Measurements from ENCODE around the gene LIN7A.

The LIN7A gene

GRCh38 chr12:80958162-80958561, 20.4 kb upstream of the LIN7A start:
- Histone ChIP-seq H3K4me2 (ENCODE audit: low read length, poor library complexity, severe bottlenecking) (no peak overlapping the region), H3K27me3 (ENCODE audit: control insufficient read depth in 1 of 2, insufficient read depth in 1 of 2, low read length in 2 of 2) (no peaks in the 10 kb centered on the region), H3K23ac (ENCODE audit: low read length in 2 of 2) (no peak overlapping the region), H3K14ac (ENCODE audit: low read length in 2 of 2) (no peak overlapping the region), H3K27ac (ENCODE audit: low read length, poor library complexity, severe bottlenecking) (no peak overlapping the region), H2AFZ (ENCODE audit: low read depth, low read length) (no peak overlapping the region), H3K4me1 (ENCODE audit: control insufficient read depth, insufficient read depth, low read depth, low read length) (no peaks in the 10 kb centered on the region), H2AK5ac (ENCODE audit: low read length, severe bottlenecking) (no peak overlapping the region), H3K9me3 (ENCODE audit: control insufficient read depth, low read length) (no peaks in the 10 kb centered on the region), H3K36me3 (ENCODE audit: control insufficient read depth in 1 of 2, insufficient read depth in 2 of 2, low read depth in 1 of 2, low read length in 2 of 2) (no peaks in the 10 kb centered on the region), H2BK5ac (ENCODE audit: low read depth, low read length, poor library complexity, severe bottlenecking) (no peak overlapping the region), H4K8ac (ENCODE audit: low read length) (no peak overlapping the region), H4K91ac (ENCODE audit: low read length) (no peak overlapping the region), H3K18ac (ENCODE audit: low read depth in 1 of 2, low read length in 2 of 2) (no peak overlapping the region), H3K4me3 (ENCODE audit: insufficient read depth in 1 of 2, low read depth in 1 of 2, low read length in 2 of 2) (no peak overlapping the region), H2BK12ac (ENCODE audit: low read length in 2 of 2) (no peak overlapping the region), H3K79me1 (replicated peaks; ENCODE audit: low read length, poor library complexity, severe bottlenecking) (no peaks in the 10 kb centered on the region), H2BK120ac (ENCODE audit: low read depth, low read length) (no peak overlapping the region), H3K9ac (ENCODE audit: low read length) (no peak overlapping the region), H2BK15ac (ENCODE audit: low read depth, poor library complexity, severe bottlenecking) (no peak overlapping the region), H3K4ac (ENCODE audit: low read depth in 1 of 2, low read length in 2 of 2) (no peak overlapping the region)
- DNase-seq: no peak
- 83% methylated on average over 4 of the region's 5 CpGs for WGBS

- H3K23ac ChIP-seq (ENCODE audit: low read length in 2 of 2): no peak overlapping the region
- H4K8ac ChIP-seq (ENCODE audit: low read length): no peak overlapping the region
- no peak overlapping the region for H2BK12ac ChIP-seq (ENCODE audit: low read length in 2 of 2)
- no peak overlapping the region for H2BK5ac ChIP-seq (ENCODE audit: low read depth, low read length, poor library complexity, severe bottlenecking)
- H2BK15ac ChIP-seq (ENCODE audit: low read depth, poor library complexity, severe bottlenecking): no peak overlapping the region
- 45% methylated on average over 4 of the region's 5 CpGs for WGBS
- H3K79me1 ChIP-seq (replicated peaks; ENCODE audit: low read length, poor library complexity, severe bottlenecking): no peaks in the 10 kb centered on the region
- H3K14ac ChIP-seq (ENCODE audit: low read length in 2 of 2): no peak overlapping the region
- H3K4me2 ChIP-seq (ENCODE audit: low read length, poor library complexity, severe bottlenecking): no peak overlapping the region
- H3K27ac ChIP-seq (ENCODE audit: low read length, poor library complexity, severe bottlenecking): no peak overlapping the region
- no peak overlapping the region for H3K4ac ChIP-seq (ENCODE audit: low read depth in 1 of 2, low read length in 2 of 2)
- H4K91ac ChIP-seq (ENCODE audit: low read length): no peak overlapping the region
- H3K4me1 ChIP-seq (ENCODE audit: control insufficient read depth, insufficient read depth, low read depth, low read length): no peaks in the 10 kb centered on the region
- H2AFZ ChIP-seq (ENCODE audit: low read depth, low read length): no peak overlapping the region
- H3K18ac ChIP-seq (ENCODE audit: low read depth in 1 of 2, low read length in 2 of 2): no peak overlapping the region
- H3K9ac ChIP-seq (ENCODE audit: low read length): no peak overlapping the region
- H3K4me3 ChIP-seq (ENCODE audit: insufficient read depth in 1 of 2, low read depth in 1 of 2, low read length in 2 of 2): no peak overlapping the region
- no peaks in the 10 kb centered on the region for H3K9me3 ChIP-seq (ENCODE audit: control insufficient read depth, low read length)
- DNase-seq: no peak
- no peak overlapping the region for H2BK120ac ChIP-seq (ENCODE audit: low read depth, low read length)
- H2AK5ac ChIP-seq (ENCODE audit: low read length, severe bottlenecking): no peak overlapping the region
- H3K27me3 ChIP-seq (ENCODE audit: control insufficient read depth in 1 of 2, insufficient read depth in 1 of 2, low read length in 2 of 2): no peaks in the 10 kb centered on the region
- H3K36me3 ChIP-seq (ENCODE audit: control insufficient read depth in 1 of 2, insufficient read depth in 2 of 2, low read depth in 1 of 2, low read length in 2 of 2): no peaks in the 10 kb centered on the region
Measured at GRCh38 chr12:80954857-80955520, 17.3 kb upstream of the LIN7A start.

- H4K8ac ChIP-seq (ENCODE audit: low read length): no peak overlapping the region
- no peak overlapping the region for H3K14ac ChIP-seq (ENCODE audit: low read length in 2 of 2)
- no peaks in the 10 kb centered on the region for H3K4me1 ChIP-seq (ENCODE audit: control insufficient read depth, insufficient read depth, low read depth, low read length)
- H2AFZ ChIP-seq (ENCODE audit: low read depth, low read length): no peak overlapping the region
- no peak overlapping the region for H2BK5ac ChIP-seq (ENCODE audit: low read depth, low read length, poor library complexity, severe bottlenecking)
- no peak overlapping the region for H2BK15ac ChIP-seq (ENCODE audit: low read depth, poor library complexity, severe bottlenecking)
- H3K27me3 ChIP-seq (ENCODE audit: control insufficient read depth in 1 of 2, insufficient read depth in 1 of 2, low read length in 2 of 2): no peaks in the 10 kb centered on the region
- no peak overlapping the region for H3K27ac ChIP-seq (ENCODE audit: low read length, poor library complexity, severe bottlenecking)
- no peak overlapping the region for H3K18ac ChIP-seq (ENCODE audit: low read depth in 1 of 2, low read length in 2 of 2)
- H3K4me2 ChIP-seq (ENCODE audit: low read length, poor library complexity, severe bottlenecking): no peak overlapping the region
- no peak overlapping the region for H4K91ac ChIP-seq (ENCODE audit: low read length)
- H3K79me1 ChIP-seq (replicated peaks; ENCODE audit: low read length, poor library complexity, severe bottlenecking): no peaks in the 10 kb centered on the region
- H3K9me3 ChIP-seq (ENCODE audit: control insufficient read depth, low read length): no peaks in the 10 kb centered on the region
- H3K23ac ChIP-seq (ENCODE audit: low read length in 2 of 2): no peak overlapping the region
- H2BK120ac ChIP-seq (ENCODE audit: low read depth, low read length): no peak overlapping the region
- no peak overlapping the region for H2AK5ac ChIP-seq (ENCODE audit: low read length, severe bottlenecking)
- H3K36me3 ChIP-seq (ENCODE audit: control insufficient read depth in 1 of 2, insufficient read depth in 2 of 2, low read depth in 1 of 2, low read length in 2 of 2): no peaks in the 10 kb centered on the region
- H2BK12ac ChIP-seq (ENCODE audit: low read length in 2 of 2): no peak overlapping the region
- H3K4me3 ChIP-seq (ENCODE audit: insufficient read depth in 1 of 2, low read depth in 1 of 2, low read length in 2 of 2): no peak overlapping the region
- H3K4ac ChIP-seq (ENCODE audit: low read depth in 1 of 2, low read length in 2 of 2): no peak overlapping the region
- no peak overlapping the region for H3K9ac ChIP-seq (ENCODE audit: low read length)
- no peak for DNase-seq
Measured at GRCh38 chr12:80952443-80952842, 14.7 kb upstream of the LIN7A start.

DNA sequence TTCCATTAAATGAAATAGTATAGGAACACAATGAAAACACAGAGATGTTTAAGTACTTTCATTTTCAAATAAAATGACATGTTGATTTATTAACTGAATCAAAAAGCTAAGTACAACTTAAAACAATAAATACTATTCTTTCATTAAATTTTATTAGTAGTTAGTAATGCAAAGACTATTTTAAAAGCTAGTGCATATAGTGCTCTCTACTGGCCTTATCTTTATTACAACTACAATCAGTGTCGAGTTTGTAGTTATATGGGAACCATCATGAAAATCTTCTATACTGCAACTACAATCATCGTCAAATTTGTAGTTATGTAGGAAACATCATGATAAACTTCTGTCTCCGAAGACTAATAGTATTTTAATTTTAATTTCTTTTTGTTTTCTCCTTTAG, 8.9 kb upstream of the LIN7A start:
- no peak overlapping the region for H3K23ac ChIP-seq (ENCODE audit: low read length in 2 of 2)
- H3K9me3 ChIP-seq (ENCODE audit: control insufficient read depth, low read length): no peaks in the 10 kb centered on the region
- no peak overlapping the region for H4K8ac ChIP-seq (ENCODE audit: low read length)
- H3K27me3 ChIP-seq (ENCODE audit: control insufficient read depth in 1 of 2, insufficient read depth in 1 of 2, low read length in 2 of 2): no peaks in the 10 kb centered on the region
- H3K14ac ChIP-seq (ENCODE audit: low read length in 2 of 2): no peak overlapping the region
- no peak overlapping the region for H2BK12ac ChIP-seq (ENCODE audit: low read length in 2 of 2)
- no peaks in the 10 kb centered on the region for H3K36me3 ChIP-seq (ENCODE audit: control insufficient read depth in 1 of 2, insufficient read depth in 2 of 2, low read depth in 1 of 2, low read length in 2 of 2)
- H2BK120ac ChIP-seq (ENCODE audit: low read depth, low read length): no peak overlapping the region
- no peak for DNase-seq
- H2BK5ac ChIP-seq (ENCODE audit: low read depth, low read length, poor library complexity, severe bottlenecking): no peak overlapping the region
- H3K79me1 ChIP-seq (replicated peaks; ENCODE audit: low read length, poor library complexity, severe bottlenecking): no peaks in the 10 kb centered on the region
- H3K4me1 ChIP-seq (ENCODE audit: control insufficient read depth, insufficient read depth, low read depth, low read length): no peaks in the 10 kb centered on the region
- H2AK5ac ChIP-seq (ENCODE audit: low read length, severe bottlenecking): no peak overlapping the region
- no peak overlapping the region for H3K4me2 ChIP-seq (ENCODE audit: low read length, poor library complexity, severe bottlenecking)
- H2AFZ ChIP-seq (ENCODE audit: low read depth, low read length): no peak overlapping the region
- no peak overlapping the region for H3K9ac ChIP-seq (ENCODE audit: low read length)
- H3K18ac ChIP-seq (ENCODE audit: low read depth in 1 of 2, low read length in 2 of 2): no peak overlapping the region
- H3K27ac ChIP-seq (ENCODE audit: low read length, poor library complexity, severe bottlenecking): no peak overlapping the region
- no peak overlapping the region for H3K4me3 ChIP-seq (ENCODE audit: insufficient read depth in 1 of 2, low read depth in 1 of 2, low read length in 2 of 2)
- no CpG with 5 or more reads among the region's 3 CpGs for WGBS
- no peak overlapping the region for H3K4ac ChIP-seq (ENCODE audit: low read depth in 1 of 2, low read length in 2 of 2)
- H4K91ac ChIP-seq (ENCODE audit: low read length): no peak overlapping the region
- no peak overlapping the region for H2BK15ac ChIP-seq (ENCODE audit: low read depth, poor library complexity, severe bottlenecking)

Data from mesenchymal stem cell (in vitro differentiated cells and primary cell).